Transverse colon (tissue), 4 donors: ENCODE results near the gene GCC2. TPM values are rescaled to one million over a fixed set of nuclear protein-coding genes. Genes with fewer than 3 reads are reported as not detected.
A peak's percentile ranks its signal among the peaks of the same experiment; 100 is the strongest.

Experiments
- DNase-seq: peaks from one replicate; pipeline ENCODE4 v3.0.0-alpha.2; 2019
- H3K27ac ChIP-seq, 4 donors: fragments of 200-600 bp; sonication (generic); 2 replicates each; pipeline ENCODE4 v1.5.1; 2016 to 2018; ENCODE audit warnings: inconsistent platforms in 4 of 4
- H3K27me3 ChIP-seq: fragments of 200-600 bp; sonication (generic); 2 replicates; pipeline ENCODE4 v1.5.1; 2017; ENCODE audit warnings: inconsistent platforms
- H3K36me3 ChIP-seq, 4 donors: fragments of 200-600 bp; sonication (generic); 2 replicates each; pipeline ENCODE4 v1.5.1; 2017 to 2019; ENCODE audit warnings: inconsistent platforms in 4 of 4
- H3K4me1 ChIP-seq, 4 donors: fragments of 200-600 bp; sonication (generic); 2 replicates each; pipeline ENCODE4 v1.5.1; 2017 to 2020; ENCODE audit warnings: inconsistent platforms in 4 of 4
- H3K4me3 ChIP-seq, 4 donors: fragments of 200-600 bp; sonication (generic); 1 replicate in 1 of 4; 2 replicates in 3 of 4; pipeline versions ENCODE4 v1.5.1 to v1.6.1; 2017 to 2019; ENCODE audit warnings: inconsistent platforms in 4 of 4
- H3K9me3 ChIP-seq, 2 donors: fragments of 200-600 bp; sonication (generic); 2 replicates each; pipeline ENCODE4 v1.5.1; 2017 to 2019; ENCODE audit warnings: inconsistent platforms in 2 of 2
- CTCF ChIP-seq, 5 experiments: fragments of 200-600 bp in 3 of 5; fragments of 450-650 bp in 2 of 5; sonication (generic) in 3 of 5; IDR thresholded peaks; 1 replicate in 2 of 5; 2 replicates in 3 of 5; pipeline ENCODE4 v1.5.1; 2016 to 2017; ENCODE audit warnings: antibody characterized with exemption in 5 of 5, inconsistent platforms in 3 of 5, mild to moderate bottlenecking in 2 of 5, moderate library complexity in 1 of 5
- EP300 ChIP-seq: sonication (generic); formaldehyde crosslinking; IDR thresholded peaks from one replicate; pipeline ENCODE4 v1.6.1; 2017; ENCODE audit warnings: antibody characterized with exemption, low read depth
- POLR2A ChIP-seq: fragments of 450-650 bp; IDR thresholded peaks from one replicate; pipeline ENCODE4 v1.6.1; 2016; ENCODE audit warnings: antibody characterized with exemption, mild to moderate bottlenecking, moderate library complexity
- POLR2AphosphoS5 ChIP-seq, 3 donors: sonication (generic); formaldehyde crosslinking; IDR thresholded peaks; one replicate each; pipeline ENCODE4 v1.6.1; 2016; ENCODE audit warnings: antibody characterized with exemption in 3 of 3
- WGBS, 2 donors: methylation state at CpG; one replicate each; pipeline ENCODE4 v1.1.5; 2018; ENCODE audit warnings: low coverage in 1 of 2; 5-methylcytosine and 5-hydroxymethylcytosine counted together
- in situ Hi-C, 4 donors: fragments of 200-750 bp; cut with MboI; loops; one replicate each; pipeline versions ENCODE4 v1.15.0 to v1.15.1; 2017; ENCODE audit warnings: low sequenced_read_pairs in 3 of 4, low pct_ligation_motif_present in 1 of 4, low pct_unique_long_range_greater_than_20kb in 1 of 4
- intact Hi-C: fragments of 100-400 bp; cut with DNase I; formaldehyde crosslinking; loops from one replicate; pipeline ENCODE4 v1.15.1; 2023; ENCODE audit warnings: low total_unique reads
- total RNA-seq, 4 donors: library from RNA; depleted of rRNA; stranded (reverse); fragments of >200 nt; gene quantifications; one replicate each; pipeline ENCODE4 v1.1.0, GENCODE V29; 2016

The GCC2 gene
- total RNA-seq, 4 donors from 2014 or later: 27.5 to 120 (median 75.9) TPM

GRCh38 chr2:108531674-108532055, 82.7 kb downstream of the GCC2 start:
- H3K4me3 ChIP-seq: no peak overlapping the region
- in situ Hi-C loops (loop anchor here in 1 of 4 donors (10.0 kb wide), 1 partner anchor 53 kb away; no protein-coding TSS in a partner anchor), intact Hi-C loops (no loop called here)
- H3K27ac ChIP-seq: no peak overlapping the region
- no peaks in the 10 kb centered on the region for H3K27me3 ChIP-seq
- no peak for DNase-seq
- no peaks in the 10 kb centered on the region for H3K9me3 ChIP-seq
- H3K4me1 ChIP-seq: peaks cover 7 to 29% (median 13%) of the 10 kb centered on the region in 4 donors
- no peak for TF ChIP-seq POLR2A
- TF ChIP-seq EP300: no peak
- no peak for TF ChIP-seq POLR2AphosphoS5 (IDR thresholded peaks at IDR 0.05)
- TF ChIP-seq CTCF (IDR thresholded peaks at IDR 0.05): no peak
- no peaks in the 10 kb centered on the region for H3K36me3 ChIP-seq
- 81 to 97% methylated on average over 5 of the region's 5 CpGs for WGBS, 2 donors

GRCh38 chr2:108533832-108534583, 85.0 kb downstream of the GCC2 start, which contains the start of gene LIMS1:
Gene LIMS1 (plus strand): TSS chr2:108534470. CDS start chr2:108534563, 93 bp downstream.
- H3K4me3 ChIP-seq: peak within 1 kb of the TSS; percentile 72 to 93 (median 84)
- H3K36me3 ChIP-seq: no peaks in the 10 kb centered on the region
- DNase-seq: peak; percentile 93
- TF ChIP-seq POLR2A: peak; percentile 82
- no peak for TF ChIP-seq CTCF (IDR thresholded peaks at IDR 0.05)
- TF ChIP-seq EP300: no peak
- TF ChIP-seq POLR2AphosphoS5 (IDR thresholded peaks at IDR 0.05): peak; percentile 89 to 91 (median 89)
- H3K27ac ChIP-seq: peak within 1 kb of the TSS; percentile 94 to 99 (median 98)
- WGBS, 2 donors: 0% methylated on average over 8 of the region's 87 CpGs; no CpG with 5 or more reads in 1 of the 2 donors
- in situ Hi-C loops (loop anchor here in 1 of 4 donors (10.0 kb wide), 1 partner anchor 51 kb away; no protein-coding TSS in a partner anchor), intact Hi-C loops (loop anchor here (2.0 kb wide), 1 partner anchor 21 kb away; no protein-coding TSS in a partner anchor)
- peaks cover 7 to 49% (median 22%) of the 10 kb centered on the region in 4 donors for H3K4me1 ChIP-seq
- H3K9me3 ChIP-seq: no peaks in the 10 kb centered on the region
- H3K27me3 ChIP-seq: no peaks in the 10 kb centered on the region

- intact Hi-C loops: loop anchor here (2.0 kb wide), 1 partner anchor 20 kb away; no protein-coding TSS in a partner anchor
- H3K36me3 ChIP-seq: no peaks in the 10 kb centered on the region
- H3K4me3 ChIP-seq: peak overlapping the region; percentile 69 to 93 (median 78)
- peak overlapping the region; percentile 94 to 99 (median 98) for H3K27ac ChIP-seq
- WGBS, 2 donors: 0% methylated on average over 7 to 37 of the region's 57 CpGs
- DNase-seq: peak; percentile 47
- in situ Hi-C loops: loop anchor here in 1 of 4 donors (10.0 kb wide), 1 partner anchor 50 kb away; no protein-coding TSS in a partner anchor
- no peaks in the 10 kb centered on the region for H3K9me3 ChIP-seq
- H3K4me1 ChIP-seq: peaks cover 7 to 49% (median 22%) of the 10 kb centered on the region in 4 donors
- H3K27me3 ChIP-seq: no peaks in the 10 kb centered on the region
- TF ChIP-seq POLR2A (no peak), EP300 (no peak), CTCF (IDR thresholded peaks at IDR 0.05) (no peak), POLR2AphosphoS5 (IDR thresholded peaks at IDR 0.05) (peak in 1 of 3 donors; percentile 4)
Measured at GRCh38 chr2:108534584-108535356, 85.8 kb downstream of the GCC2 start.

GRCh38 chr2:108535357-108535631, 86.3 kb downstream of the GCC2 start:
- peak overlapping the region; percentile 56 to 93 (median 78) for H3K4me3 ChIP-seq
- in situ Hi-C loops (loop anchor here in 1 of 4 donors (10.0 kb wide), 1 partner anchor 50 kb away; no protein-coding TSS in a partner anchor), intact Hi-C loops (loop anchor here (2.0 kb wide), 1 partner anchor 20 kb away; no protein-coding TSS in a partner anchor)
- 18 to 48% methylated on average over 5 to 9 of the region's 9 CpGs for WGBS, 2 donors
- H3K4me1 ChIP-seq: peaks cover 7 to 49% (median 22%) of the 10 kb centered on the region in 4 donors
- no peaks in the 10 kb centered on the region for H3K9me3 ChIP-seq
- TF ChIP-seq POLR2A (no peak), CTCF (IDR thresholded peaks at IDR 0.05) (no peak), POLR2AphosphoS5 (IDR thresholded peaks at IDR 0.05) (no peak), EP300 (no peak)
- H3K36me3 ChIP-seq: no peaks in the 10 kb centered on the region
- no peaks in the 10 kb centered on the region for H3K27me3 ChIP-seq
- H3K27ac ChIP-seq: peak overlapping the region; percentile 94 to 99 (median 98)
- no peak for DNase-seq
